Cardiac muscle cell (in vitro differentiated cells and primary cell): ENCODE measurements around the gene BAIAP2. TPM values are rescaled to one million over a fixed set of nuclear protein-coding genes. Genes with fewer than 3 reads are reported as not detected.

Source experiments
- DNase-seq, 2 donors: peaks; one replicate each; pipeline versions ENCODE4 v3.0.0 to v3.0.0-alpha.2; 2010 to 2017; ENCODE audit warnings: low read depth in 1 of 2, low spot score in 1 of 2
- H3K27ac ChIP-seq: fragments of 200-600 bp; sonication (generic); 2 replicates; pipeline ENCODE4 v1.5.1; 2016
- H3K27me3 ChIP-seq: fragments of 200-600 bp; sonication (generic); 2 replicates; pipeline ENCODE4 v1.6.0; 2016; ENCODE audit warnings: control low read depth
- H3K36me3 ChIP-seq: fragments of 200-600 bp; sonication (generic); 2 replicates; pipeline ENCODE4 v1.5.1; 2016; ENCODE audit warnings: control low read depth
- H3K4me1 ChIP-seq: fragments of 200-600 bp; sonication (generic); 2 replicates; pipeline ENCODE4 v1.8.1; 2017; ENCODE audit warnings: low read depth, mild to moderate bottlenecking, mixed run types
- H3K4me3 ChIP-seq: fragments of 200-600 bp; sonication (generic); 2 replicates; pipeline ENCODE4 v1.5.1; 2016; ENCODE audit warnings: mild to moderate bottlenecking
- H3K9me3 ChIP-seq: fragments of 200-600 bp; sonication (generic); 2 replicates; pipeline ENCODE4 v1.5.1; 2017; ENCODE audit warnings: low read depth, mild to moderate bottlenecking, control low read depth
- polyA plus RNA-seq: library from polyadenylated mRNA; unstranded; fragments of >200 nt; fragmentation: Nextera tagmentation; extraction: Ambion mirVana; gene quantifications from 2 replicates; pipeline ENCODE4 v1.2.1, GENCODE V29; 2016
- total RNA-seq: library from RNA; depleted of rRNA; stranded (reverse); fragments of >200 nt; gene quantifications from 2 replicates; pipeline ENCODE4 v1.2.3, GENCODE V29; 2016
- TF ChIP-seq, protein P1 (sequence below): IDR thresholded peaks from 2 replicates; pipeline ENCODE4 v1.5.1; 2012; ENCODE audit warnings: low read depth, mild to moderate bottlenecking, low read length

The BAIAP2 gene
- total and polyA plus RNA-seq, 2 experiments from 2014 or later, result 22.5 to 24.9 TPM

DNA sequence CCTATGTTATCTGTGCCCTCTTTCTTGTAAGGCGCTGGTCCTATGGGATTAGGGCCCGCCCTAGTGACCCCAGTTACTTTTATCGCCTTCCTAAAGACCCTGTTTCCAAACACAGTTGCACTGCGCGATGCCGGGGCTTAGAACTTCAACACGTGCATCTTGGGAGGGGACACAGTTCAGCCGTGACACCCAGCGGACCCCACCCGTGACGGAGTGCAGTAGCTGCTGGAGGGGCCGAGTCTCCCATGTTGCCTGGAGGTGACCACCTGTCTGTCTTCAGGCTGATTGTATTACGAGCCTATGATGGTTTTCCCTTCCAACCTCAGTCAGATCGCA is 9.4 kb downstream of the BAIAP2 start:
- no peaks in the 10 kb centered on the region for H3K9me3 ChIP-seq
- no peaks in the 10 kb centered on the region for H3K36me3 ChIP-seq
- TF ChIP-seq, protein P1, sequence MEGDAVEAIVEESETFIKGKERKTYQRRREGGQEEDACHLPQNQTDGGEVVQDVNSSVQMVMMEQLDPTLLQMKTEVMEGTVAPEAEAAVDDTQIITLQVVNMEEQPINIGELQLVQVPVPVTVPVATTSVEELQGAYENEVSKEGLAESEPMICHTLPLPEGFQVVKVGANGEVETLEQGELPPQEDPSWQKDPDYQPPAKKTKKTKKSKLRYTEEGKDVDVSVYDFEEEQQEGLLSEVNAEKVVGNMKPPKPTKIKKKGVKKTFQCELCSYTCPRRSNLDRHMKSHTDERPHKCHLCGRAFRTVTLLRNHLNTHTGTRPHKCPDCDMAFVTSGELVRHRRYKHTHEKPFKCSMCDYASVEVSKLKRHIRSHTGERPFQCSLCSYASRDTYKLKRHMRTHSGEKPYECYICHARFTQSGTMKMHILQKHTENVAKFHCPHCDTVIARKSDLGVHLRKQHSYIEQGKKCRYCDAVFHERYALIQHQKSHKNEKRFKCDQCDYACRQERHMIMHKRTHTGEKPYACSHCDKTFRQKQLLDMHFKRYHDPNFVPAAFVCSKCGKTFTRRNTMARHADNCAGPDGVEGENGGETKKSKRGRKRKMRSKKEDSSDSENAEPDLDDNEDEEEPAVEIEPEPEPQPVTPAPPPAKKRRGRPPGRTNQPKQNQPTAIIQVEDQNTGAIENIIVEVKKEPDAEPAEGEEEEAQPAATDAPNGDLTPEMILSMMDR, result no peak
- H3K4me1 ChIP-seq, result no peaks in the 10 kb centered on the region
- no peaks in the 10 kb centered on the region for H3K27me3 ChIP-seq
- H3K4me3 ChIP-seq, result no peak overlapping the region
- DNase-seq, result no peak
- H3K27ac ChIP-seq, result no peak overlapping the region

DNA sequence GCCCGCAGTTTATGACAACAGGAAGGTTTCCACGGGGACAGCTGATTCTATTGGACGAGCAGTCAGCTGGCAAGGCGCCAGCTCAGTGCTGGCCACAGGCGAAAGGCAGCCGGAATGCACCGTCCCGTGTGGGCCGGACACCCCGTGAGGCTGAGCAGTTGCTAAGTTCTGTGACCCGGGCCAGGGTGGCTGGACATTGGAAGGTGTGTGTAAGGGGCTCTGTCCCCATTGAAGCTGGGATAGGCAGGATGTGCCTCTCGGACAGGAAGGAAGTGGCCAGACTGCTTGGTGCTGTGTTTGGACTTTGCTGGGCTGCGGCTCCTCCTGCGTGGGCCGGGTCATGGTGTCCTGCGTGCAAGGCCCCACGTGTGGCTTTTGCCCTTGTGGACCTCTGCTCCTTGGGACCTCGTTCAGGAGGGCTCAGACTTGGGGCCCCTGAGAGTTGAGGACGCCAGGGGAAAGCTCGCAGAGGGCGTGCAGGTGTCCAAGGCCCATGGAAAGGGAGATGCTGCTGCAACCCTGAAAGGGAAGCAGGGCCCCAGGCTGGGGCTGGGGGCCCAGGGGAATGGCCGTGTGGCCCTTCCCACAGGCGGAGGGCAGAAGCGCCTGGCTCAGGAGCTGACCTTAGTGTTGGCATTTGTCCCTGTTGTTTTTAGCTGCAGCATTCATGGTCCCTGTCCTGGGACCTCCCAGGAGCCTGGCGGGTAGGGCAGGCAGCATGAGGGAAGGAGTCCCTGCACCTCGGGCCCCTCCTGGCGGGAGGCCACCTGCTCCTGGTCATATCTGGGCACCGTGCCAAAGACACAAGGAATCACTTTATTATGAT is 10.0 kb downstream of the BAIAP2 start:
- TF ChIP-seq, protein P1, result no peak
- Histone ChIP-seq H3K36me3 (no peaks in the 10 kb centered on the region), H3K4me3 (no peak overlapping the region), H3K27me3 (no peaks in the 10 kb centered on the region), H3K4me1 (no peaks in the 10 kb centered on the region), H3K9me3 (no peaks in the 10 kb centered on the region), H3K27ac (no peak overlapping the region)
- DNase-seq, result peak in 1 of 2 donors; percentile 77

DNA sequence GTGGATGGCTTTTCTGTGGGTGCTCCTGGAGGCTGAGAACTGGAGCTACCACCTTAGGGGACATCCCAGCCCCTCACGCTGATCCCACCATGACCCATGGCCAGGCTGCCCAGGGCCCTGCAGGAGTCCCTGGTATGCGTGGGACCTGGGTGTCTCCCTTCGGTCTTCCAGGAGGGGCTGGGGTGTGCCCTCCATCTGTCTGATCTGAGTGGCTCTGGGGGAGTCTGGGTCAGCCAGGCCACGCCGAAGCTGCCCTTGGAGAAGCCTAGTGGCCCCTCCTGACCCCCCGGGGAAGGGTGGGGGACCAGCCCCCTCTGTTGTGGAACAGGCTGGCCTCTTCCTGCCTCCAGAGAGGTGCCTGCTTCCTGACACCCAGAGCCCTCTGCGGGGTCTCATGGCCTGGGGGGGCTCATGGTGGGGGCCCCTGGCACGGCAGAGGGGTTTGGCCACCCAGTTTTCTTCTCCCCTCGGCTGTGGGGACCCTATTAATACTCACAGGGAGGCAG is 10.7 kb downstream of the BAIAP2 start:
- H3K27me3 ChIP-seq, result no peaks in the 10 kb centered on the region
- TF ChIP-seq, protein P1, result no peak
- no peaks in the 10 kb centered on the region for H3K4me1 ChIP-seq
- no peaks in the 10 kb centered on the region for H3K36me3 ChIP-seq
- H3K4me3 ChIP-seq, result no peak overlapping the region
- DNase-seq, result no peak
- H3K27ac ChIP-seq, result no peak overlapping the region
- H3K9me3 ChIP-seq, result no peaks in the 10 kb centered on the region

DNA sequence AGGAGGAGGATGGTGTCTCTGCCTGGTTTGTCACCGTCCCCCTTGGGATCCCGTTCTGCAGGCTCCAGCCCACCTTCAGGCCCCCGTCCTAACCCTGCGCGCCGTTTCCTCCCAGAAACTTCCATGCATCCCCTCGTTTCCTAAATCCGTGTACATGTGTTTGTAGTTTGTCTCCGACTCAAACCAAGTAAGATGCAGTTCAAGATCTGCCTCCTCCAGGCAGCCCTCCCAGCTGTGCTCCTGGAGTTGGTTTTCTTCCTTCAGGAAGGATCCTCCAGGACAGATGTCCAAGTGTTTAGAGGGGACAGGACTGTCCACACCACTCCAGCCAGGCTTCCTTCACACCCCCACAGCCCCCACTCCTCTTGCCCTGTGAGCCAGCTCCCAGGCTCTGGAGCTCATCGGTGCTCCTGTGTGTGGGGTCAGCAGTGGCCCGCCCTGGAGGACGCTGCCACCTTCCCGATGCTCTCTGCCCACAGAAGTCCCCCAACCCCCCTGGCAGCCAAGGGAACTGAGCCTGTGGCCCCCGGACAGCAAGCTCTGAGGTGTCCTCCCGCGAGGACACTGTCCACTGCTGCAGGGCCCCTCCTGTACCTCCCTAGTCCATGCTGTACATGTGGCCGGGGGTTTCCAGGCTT is 11.3 kb downstream of the BAIAP2 start:
- H3K4me1 ChIP-seq, result no peaks in the 10 kb centered on the region
- no peaks in the 10 kb centered on the region for H3K36me3 ChIP-seq
- TF ChIP-seq, protein P1, result no peak
- H3K9me3 ChIP-seq, result no peaks in the 10 kb centered on the region
- no peak for DNase-seq
- no peak overlapping the region for H3K4me3 ChIP-seq
- no peak overlapping the region for H3K27ac ChIP-seq
- no peaks in the 10 kb centered on the region for H3K27me3 ChIP-seq

DNA sequence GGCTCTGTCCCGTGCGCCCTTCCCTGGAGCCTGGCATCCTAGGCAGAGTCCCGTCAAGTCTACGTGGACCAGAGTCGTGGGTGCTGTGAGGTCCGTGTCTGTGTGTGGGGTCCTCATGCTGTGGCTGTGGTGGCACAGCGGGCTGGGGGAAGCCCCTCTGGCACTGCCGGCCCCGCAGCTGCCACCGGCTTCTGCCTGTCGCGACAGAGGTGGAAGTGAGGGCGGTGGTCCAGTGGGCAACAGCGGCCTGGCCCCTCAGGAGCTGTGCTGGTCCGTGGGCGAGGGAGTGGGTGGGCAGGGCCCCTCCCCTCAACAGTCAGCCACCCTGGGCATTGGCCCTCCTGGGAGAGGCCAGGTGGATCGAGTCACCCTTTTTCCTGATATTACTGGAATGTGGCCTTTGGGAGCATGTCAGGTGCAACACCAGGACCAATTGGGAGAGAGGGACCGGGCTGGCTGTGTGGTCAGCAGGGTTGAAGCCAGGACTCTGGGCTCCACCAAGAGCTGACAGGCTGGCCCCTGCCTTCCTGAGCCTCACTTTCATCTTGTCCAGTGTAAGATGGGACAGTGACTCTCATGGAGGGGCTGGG is 11.9 kb downstream of the BAIAP2 start:
- H3K27ac ChIP-seq, result no peak overlapping the region
- H3K4me1 ChIP-seq, result no peaks in the 10 kb centered on the region
- no peak for DNase-seq

More for the DNA sequence above, 11.9 kb downstream of the BAIAP2 start:
- Histone ChIP-seq H3K36me3 (no peaks in the 10 kb centered on the region), H3K9me3 (no peaks in the 10 kb centered on the region), H3K4me3 (no peak overlapping the region), H3K27me3 (no peaks in the 10 kb centered on the region)
- TF ChIP-seq, protein P1, result no peak
